GM21528 (cell line): ENCODE results near the gene NFYB.
"Not testable (repeated sequence)": the region's sequence is repeated elsewhere in the genome, so short reads cannot be mapped to it uniquely, and the experiment has no call there.

ENCODE experiments used
- ATAC-seq: cut with Tn5 transposase; IDR thresholded peaks from one replicate; pipeline ENCODE4 v1.9.1; 2021; ENCODE audit warnings: mild to moderate bottlenecking, moderate library complexity; ENCODE audit not compliant: unreplicated experiment, low FRiP score

Gene NFYB

DNA sequence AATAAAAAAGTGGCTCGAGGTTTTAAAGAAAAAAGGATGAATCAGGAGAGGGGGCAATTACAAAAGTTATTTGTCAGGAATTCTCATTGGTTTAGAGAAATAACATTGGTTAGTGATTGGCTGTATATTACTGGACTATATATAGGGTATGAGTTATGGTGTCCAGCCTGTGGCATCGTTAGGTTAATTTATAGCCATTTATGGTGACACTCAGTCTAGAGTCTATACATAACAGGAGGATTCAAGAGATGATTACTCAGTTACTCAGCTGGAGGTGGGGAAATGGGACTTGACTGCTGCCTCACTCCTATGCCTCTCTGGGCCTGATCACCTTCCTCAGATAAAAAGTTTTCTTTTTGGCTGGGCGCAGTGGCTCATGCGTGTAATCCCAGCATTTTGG, 25.6 kb upstream of the NFYB start:
- no peak for ATAC-seq

- not testable (repeated sequence) for ATAC-seq
Measured at GRCh38 chr12:104163028-104163427, 25.0 kb upstream of the NFYB start.

DNA sequence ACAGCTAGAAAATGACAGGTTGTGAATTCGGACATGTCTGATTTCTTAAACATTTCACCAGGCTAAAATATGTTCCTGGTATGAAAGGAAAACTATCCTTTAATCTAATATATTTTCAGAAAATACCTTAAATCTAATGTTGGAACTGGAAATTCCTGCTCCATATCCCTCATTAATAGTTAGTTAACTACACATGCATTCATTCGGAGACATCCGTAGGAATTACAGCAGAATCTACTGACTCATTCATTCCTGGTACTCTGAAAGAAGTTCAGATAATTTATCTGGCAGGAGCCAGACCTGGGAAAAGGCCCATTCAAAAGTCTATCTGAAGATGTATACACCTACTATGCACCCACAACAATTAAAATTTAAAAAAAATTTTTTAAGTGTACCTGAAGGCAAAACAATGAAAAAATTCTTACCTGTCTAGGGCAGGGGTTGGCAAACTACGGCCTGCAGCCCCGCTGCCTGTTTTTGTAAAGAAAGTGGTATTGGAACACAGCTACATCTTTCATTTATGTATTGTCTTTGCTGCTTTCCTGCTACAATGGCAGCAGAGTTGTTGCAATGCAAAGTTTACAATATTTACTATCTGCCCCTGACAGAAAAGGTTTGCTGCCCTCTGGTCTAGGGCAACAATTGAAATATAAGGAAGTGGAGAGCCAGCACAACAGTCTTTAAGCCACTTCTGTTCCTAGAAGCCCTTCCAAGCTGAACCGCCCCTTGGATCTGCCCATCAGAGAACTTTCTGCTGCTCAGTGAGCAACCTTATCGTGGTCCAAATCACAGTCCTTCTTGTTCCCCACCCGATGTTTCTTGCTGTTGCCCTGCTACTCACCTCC, 17.9 kb upstream of the NFYB start:
- no peak for ATAC-seq

GRCh38 chr12:104154806-104155205, 16.8 kb upstream of the NFYB start:
- ATAC-seq = no peak

DNA sequence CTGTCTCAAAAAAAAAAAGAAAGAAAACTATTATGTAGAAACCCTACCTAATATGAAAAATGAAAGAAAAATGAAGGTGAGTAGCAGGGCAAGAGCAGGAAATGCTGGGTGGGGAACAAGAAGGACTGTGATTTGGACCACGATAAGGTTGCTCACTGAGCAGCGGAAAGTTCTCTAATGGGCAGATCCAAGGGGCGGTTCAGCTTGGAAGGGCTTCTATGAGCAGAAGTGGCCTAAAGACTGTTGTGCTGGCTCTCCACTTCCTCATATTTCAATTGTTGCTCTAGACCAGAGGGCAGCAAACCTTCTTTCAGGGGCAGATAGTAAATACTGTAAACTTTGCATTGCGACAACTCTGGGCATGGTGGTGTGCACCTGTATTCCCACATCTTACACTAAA, 16.3 kb upstream of the NFYB start:
- ATAC-seq = no peak

- ATAC-seq = no peak
Measured at GRCh38 chr12:104152685-104153241, 14.8 kb upstream of the NFYB start.

- no peak for ATAC-seq
Measured at GRCh38 chr12:104150416-104150815, 12.4 kb upstream of the NFYB start.

- ATAC-seq = no peak
Measured at GRCh38 chr12:104147346-104147745, 9.3 kb upstream of the NFYB start.

DNA sequence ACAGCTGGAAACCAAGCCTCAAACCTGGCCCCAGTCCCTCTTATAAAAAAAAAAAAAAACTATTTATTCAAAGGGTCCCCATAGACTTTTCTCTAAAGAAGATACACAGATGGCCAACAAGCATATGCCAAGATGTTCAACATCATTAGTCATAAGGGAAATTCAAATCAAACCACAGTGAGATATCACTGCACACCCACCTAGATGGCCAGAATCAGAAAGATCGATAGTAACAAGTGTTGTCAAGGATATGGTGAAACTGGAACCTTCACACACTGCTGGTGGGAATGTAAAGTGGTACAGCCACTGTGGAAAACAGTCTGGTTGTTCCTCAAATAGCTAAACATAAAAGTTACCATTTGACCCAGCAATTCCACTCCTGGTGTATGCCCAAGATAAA, 5.9 kb upstream of the NFYB start:
- no peak for ATAC-seq

GRCh38 chr12:104143002-104143401, 5.0 kb upstream of the NFYB start:
- ATAC-seq = no peak

DNA sequence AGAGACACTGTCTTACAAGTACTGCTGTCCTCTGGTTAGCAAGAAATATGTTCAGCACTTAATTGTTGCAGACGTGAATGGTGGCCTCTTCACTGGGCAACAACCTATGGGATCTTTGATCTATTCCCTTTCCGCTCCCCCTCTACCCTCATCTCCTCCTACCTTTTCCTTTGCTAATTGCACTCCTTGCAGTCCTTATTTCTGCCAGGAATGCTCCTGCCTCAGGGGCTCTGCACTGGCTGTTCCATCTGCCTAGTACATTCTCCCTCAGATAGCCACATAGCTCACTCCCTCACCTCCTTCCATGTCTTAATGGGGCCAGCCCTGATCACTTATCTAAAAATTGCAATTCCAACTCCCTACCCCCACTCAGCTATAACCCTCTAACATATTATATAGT, 4.5 kb upstream of the NFYB start:
- ATAC-seq = no peak

- ATAC-seq = no peak
Measured at GRCh38 chr12:104138797-104139152, 765 bp upstream of the NFYB start.

GRCh38 chr12:104137001-104137901, 759 bp downstream of the NFYB start:
- ATAC-seq = peak; percentile 27

DNA sequence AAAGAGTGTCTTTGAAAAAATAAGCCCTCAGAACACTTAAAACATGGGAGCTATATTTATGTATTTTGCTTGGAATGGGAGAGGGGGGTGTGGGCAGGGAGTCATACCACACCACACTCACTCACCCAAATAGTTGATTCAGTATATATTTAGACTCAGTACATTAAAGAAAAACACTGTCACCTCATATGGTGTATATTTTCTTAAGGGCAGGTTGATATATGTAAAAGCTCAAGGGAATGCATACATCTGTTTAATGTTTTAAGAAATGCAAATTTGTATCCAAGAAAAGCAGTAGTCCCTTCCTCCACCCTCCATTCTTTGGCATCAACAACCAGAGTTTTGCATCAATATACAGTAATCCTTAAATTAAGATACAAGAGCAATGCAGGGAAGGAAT, 1.4 kb downstream of the NFYB start:
- no peak for ATAC-seq

- ATAC-seq = no peak
Measured at GRCh38 chr12:104134882-104135281, 3.1 kb downstream of the NFYB start.

GRCh38 chr12:104133866-104134265, 4.1 kb downstream of the NFYB start:
- no peak for ATAC-seq

GRCh38 chr12:104133321-104133720, 4.7 kb downstream of the NFYB start:
- ATAC-seq = no peak

DNA sequence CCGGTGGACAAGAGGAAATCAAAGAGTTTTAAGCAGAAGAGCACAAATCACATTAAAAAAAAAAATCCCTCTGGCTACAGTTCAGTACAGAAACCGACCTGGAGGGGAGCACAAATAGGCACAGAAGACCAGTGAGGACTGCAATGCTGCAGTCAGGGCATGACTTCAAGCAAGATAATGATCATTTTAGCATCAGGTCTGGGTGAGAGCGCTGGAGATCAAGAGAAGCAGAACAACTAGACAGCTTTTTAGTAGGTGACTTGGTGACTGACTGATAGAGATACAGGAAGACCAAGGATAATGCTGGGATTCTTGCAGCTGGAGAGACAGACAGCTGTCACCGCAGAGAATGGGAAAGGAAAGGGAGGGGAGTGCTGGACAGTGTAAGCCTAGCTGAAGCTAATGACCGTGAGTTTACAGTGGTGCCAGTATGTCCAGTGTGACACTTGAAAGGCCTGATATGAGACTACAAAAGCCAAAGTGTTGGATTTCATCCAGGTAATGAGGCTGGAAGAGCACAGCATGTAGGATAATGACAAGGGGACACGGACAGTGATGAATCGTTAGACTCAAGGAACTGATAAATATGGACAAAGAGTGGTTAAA, 5.6 kb downstream of the NFYB start:
- no peak for ATAC-seq

DNA sequence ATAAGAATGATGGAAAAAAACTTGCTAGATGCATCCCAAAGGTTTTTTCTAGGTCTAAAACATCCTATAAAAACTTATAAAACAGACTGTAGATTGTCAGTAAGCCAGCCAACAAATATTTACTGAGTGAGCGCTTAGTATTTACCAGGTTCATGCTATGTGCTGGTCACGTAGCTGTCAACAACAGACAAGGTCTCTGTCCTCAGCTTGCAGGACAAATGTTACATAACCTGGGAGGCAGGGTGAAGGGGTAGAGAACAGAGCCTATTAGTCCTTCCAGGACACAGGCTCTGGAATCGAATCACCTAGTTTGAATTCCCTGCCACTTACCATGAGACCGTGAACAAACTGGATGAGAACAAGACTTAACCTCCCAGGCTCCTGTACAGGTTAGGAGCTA, 6.4 kb downstream of the NFYB start:
- ATAC-seq = no peak

- ATAC-seq = no peak
Measured at GRCh38 chr12:104130760-104131159, 7.2 kb downstream of the NFYB start.

- no peak for ATAC-seq
Measured at GRCh38 chr12:104126548-104126947, 11.5 kb downstream of the NFYB start.
